ENCODE data around the gene MILR1.
A peak's percentile ranks its signal among the peaks of the same experiment; 100 is the strongest.

MILR1 gene

DNA sequence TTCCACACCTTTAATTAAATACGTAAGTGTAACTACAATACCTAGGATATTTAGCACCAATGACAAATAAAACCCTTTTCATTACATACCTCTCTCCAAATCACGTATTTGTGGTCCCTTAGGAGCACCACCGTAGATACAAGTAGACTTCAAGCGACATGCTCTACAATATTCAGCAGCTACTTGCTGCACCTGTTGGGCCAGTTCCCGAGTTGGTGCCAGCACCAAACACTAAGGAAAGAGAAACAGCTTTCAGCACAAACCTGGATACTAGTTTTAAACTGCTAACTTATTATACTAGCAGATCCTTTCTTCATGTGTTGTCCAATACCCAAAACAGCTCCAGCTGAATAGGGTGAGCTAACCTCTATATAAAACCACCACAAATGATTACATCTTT lies 54.4 kb downstream of the MILR1 start:
- no peak for DNase-seq (ENCODE audit: low read depth in 3 of 3)

DNA sequence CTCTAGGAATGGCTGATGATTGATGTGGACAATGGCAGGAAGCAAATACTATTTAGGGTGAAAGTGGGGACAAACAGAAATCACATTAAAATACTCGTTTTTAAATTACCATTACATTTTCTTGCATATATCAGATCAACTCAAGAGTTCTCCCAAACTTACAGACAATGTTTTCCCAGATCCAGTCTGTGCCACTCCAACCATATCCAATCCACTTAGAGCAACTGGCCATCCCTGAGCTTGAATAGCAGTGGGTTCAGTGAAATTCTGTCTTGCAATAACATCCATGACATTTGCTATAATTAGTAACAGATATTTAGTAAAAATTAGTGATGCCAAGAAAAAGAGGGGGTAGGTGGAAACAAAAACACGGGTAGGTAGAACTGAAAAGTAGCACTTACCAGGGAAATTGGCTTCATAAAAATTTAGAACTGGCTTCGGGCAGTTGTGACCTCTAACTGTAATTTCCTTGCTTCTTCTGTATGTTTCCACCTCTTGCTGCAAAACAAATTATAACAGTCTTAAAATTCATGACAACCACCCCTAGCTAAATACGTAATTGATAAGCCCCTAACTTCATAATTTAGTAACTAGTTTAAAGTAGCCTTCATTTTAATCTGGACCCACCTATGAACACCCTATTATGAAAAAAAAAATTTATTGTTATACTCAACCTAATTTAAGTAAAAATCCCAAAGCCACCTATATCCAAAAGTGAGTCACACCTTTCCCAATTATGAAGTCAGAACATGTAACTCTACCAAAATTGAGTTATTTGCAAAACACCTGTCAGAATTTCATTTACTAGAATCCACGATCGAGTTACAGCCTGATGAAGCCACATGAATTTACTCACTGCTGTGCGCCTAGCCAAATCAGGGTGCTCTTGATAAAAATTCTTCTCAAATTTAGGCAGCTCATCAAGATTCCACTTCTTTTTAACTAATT lies 55.2 kb downstream of the MILR1 start:
- DNase-seq (ENCODE audit: low read depth in 3 of 3), result no peak

DNA sequence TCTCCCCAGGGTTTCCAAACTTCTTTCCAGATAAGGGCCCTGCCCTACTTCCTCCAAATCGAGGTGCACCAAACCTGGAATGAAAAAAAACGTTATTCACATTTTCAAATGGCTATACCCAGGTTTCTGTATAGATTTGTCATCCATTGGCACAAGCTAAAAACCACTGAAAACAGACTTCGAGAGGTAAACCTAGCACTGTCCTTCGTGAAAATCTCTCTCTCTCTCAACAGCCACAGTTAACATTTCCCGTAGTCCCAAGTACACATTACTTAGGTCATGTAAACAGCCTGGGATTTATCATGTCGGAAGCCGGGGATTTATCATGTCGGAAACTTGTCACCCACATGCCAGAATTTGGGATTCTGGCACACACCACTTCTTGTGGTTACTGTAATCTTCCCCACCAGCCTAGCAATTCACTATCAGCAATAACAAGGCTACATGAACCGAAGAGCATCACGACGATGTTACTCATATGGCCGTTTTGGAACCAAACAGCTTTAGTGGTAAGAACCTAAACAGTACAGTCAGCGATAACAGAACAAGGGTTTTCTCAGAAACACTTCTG lies 55.9 kb downstream of the MILR1 start:
- no peak for DNase-seq (ENCODE audit: low read depth in 3 of 3)

DNA sequence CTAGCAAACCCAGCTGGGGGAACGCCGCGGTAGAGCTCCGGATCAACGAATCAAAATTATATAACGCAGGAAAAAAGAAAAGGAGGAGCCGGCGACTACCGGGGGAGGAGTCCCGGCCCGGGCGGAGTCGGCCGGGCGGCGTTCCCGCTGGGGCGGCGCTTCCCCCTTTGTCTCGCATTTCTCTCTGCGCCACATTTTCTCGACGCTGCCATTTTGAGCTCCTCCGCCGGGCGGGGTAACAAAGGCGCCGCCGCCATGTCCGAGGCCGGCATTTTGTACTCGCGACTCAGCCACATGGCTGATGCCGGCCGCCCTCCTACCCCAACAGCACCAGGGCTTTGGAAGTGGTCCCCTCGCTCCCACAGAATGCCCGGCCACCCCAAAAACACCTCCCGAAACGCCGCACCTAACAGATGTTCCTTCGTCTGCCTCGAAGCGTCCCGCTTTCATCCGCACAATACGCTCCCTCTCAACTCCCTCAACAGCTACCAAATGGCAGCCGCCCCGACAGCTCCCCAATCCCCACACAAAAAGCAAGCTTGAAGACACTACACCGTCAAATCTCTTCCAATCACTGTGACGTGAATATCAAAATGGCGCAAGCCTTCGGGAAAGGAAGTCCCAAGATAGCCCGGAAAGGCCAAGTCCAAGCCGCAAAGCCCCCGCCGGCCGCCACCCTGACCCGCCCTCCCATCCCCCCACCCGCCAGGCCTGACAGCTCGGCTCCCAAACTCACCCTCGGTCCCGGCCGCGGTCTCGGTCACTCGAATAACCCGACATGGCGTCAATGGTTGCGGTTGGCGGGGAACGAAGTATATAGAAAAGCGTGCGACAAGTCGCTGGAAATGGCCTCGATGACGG lies 56.7 kb downstream of the MILR1 start:
- peak; percentile 69 to 75 (median 70) for DNase-seq (ENCODE audit: low read depth in 3 of 3)

DNA sequence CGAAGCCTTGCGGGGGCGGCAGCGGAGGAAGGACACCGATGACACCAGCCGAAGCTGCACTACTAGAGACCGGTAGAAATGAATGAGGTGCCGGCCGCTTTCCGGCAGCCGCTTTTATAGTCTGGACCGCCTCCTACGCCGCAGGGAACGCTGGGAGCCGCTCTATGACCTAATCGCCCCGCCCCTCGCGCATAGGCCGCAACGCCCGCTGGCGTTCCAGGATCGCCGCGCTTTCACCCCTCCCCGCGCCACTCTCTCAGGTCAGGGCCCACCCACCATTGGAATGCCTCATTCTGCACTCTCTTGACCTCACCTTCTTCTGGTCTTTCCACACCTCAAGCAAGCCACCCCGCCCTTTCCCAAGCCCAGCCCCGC lies 57.3 kb downstream of the MILR1 start, which contains the start of gene DDX5:
DDX5 (minus strand) TSS at position 89 of the 375 bp plus-strand sequence. CDS start 170 bp downstream, outside the sequence.
- DNase-seq (ENCODE audit: low read depth in 3 of 3), result peak; percentile 94 to 97 (median 96)

DNA sequence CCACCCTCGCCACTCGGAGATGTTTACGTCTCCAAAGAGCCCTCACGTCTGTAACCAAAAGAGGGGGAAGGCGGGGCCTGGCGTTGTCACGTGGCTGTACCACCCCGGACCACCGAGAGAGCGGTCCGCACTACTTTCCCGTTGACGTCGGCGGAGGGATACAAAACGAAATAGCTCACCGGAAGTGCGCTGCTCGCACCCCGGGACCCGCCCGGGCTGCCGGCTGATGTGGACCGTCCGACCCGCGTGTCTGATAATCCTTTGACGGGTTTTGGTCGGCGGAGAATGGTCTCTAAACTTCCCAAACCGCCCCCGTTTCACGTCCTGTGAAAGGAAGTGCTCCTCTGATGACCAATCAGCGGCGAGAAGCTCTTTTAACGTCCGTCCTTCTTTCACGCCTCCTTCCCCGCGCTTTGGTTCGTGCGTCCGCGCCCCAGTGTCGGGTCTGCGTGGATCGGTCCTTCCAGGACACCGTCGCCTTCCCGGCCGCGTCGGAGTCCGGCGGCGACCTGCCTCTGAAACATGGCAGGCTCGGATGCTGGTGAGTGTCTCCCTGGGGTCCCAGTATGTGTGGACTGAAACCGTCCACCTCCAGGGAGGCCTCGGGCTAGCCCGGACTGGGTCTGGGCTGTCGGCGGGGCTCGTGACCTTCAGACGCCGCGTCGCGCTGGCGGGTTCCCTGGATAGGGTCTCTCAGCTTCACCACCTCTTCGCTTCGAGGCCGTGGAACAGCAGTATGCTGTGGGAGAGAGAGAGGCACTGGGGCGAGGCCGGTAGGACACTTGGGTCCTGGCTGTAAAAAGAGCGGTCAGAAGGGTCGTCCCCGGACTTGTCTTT lies 57.9 kb downstream of the MILR1 start, which contains the start of gene CEP95:
CEP95 (plus strand) TSS at position 402 of the 837 bp plus-strand sequence; CDS start at position 523, 121 bp downstream.
- peak; percentile 89 to 93 (median 90) for DNase-seq (ENCODE audit: low read depth in 3 of 3)

DNA sequence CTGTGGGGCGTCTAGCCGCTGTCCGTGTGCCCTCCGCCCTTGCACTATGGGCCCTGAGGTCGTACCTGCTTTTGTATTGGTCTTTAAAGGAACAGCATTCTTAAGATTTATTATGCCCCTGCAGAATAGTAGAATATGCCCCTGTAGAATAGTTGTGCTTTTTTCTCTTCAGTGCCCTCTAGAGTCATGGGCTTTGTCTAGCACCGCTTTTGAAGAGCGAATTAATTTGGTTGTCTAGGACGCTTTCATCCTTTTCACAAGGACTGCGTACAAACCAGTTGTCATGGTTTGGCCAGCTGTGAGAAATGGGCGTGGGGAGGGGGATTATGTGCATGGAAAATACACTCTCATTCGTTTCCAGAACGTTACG lies 58.5 kb downstream of the MILR1 start:
- no peak for DNase-seq (ENCODE audit: low read depth in 3 of 3)

DNA sequence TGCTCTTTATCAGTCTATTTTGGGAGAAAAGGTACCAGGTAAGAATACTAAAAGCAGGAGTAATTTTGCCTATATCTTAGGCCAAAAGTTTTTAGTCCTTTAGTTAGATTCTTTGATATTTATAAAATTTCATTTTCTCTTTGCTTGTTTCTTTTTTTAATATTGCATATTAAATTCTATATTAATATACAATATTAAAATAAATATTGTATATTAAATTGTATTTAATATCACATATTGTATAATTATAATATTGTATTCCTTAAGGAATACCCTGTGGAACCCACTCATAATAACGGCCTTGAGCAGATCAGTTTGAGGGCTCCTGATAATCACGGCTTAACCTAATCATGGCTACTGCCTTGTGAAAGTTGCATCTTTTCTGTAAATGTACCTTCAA lies 59.8 kb downstream of the MILR1 start:
- no peak for DNase-seq (ENCODE audit: low read depth in 3 of 3)

DNA sequence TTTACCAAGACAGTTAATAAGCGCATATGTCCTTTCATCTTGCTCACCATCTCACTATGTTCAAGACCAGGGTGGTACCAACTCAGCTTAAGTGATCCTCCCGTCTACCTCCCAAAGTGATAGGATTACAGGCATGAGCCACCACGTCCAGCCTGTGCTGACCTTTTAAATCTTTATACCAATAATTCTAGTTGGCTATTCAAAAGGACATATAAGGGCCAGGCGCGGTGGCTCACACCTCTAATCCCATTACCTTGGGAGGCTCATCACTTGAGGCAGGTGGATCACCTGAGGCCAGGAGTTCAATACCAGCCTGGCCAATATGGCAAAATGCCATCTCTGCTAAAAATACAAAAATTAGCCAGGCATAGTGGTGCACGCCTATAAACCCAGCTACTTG lies 60.3 kb downstream of the MILR1 start:
- DNase-seq (ENCODE audit: low read depth in 3 of 3), result no peak

DNA sequence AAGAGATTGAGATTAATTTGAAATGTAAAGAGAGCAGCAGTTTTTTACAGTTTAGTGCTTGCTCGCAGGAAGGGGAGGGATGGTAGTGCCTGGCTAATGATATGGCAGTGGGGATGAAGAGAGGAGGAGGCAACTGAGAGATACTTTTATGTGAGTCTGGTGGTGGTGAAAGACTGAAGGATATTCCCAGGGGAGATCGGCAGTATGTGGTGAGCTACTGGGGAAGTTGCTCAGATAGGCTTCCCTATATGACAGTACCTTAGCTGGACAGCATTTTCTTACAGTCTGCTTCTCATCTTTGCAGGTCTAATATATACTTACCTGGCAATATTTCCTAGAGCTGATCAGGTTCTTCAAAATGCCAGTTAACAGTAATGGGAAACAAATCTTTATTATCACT lies 66.5 kb downstream of the MILR1 start:
- DNase-seq (ENCODE audit: low read depth in 3 of 3), result no peak

DNA sequence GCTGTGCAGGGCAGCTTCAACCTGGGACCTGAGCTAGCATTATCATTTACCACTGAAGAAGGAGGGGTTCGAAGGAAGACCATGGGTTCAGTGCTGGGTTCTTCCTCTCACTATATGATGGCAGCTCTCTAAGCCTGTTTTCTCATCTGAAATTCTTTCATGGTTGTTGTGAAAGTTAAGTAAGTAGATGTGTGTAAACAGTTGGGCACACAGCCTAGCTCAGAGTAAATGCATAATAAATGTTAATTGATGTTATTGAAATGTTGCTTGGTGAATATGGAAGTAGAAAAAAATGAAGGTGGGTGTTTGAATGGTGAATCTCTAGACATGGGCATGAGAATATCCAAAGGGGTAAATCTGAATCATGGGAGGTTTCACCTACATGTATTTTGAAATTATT lies 66.9 kb downstream of the MILR1 start:
- DNase-seq (ENCODE audit: low read depth in 3 of 3), result no peak
